Gastroesophageal sphincter (tissue), 3 donors: Measurements from ENCODE around the gene PLD5.
"Not testable (repeated sequence)": the region's sequence is repeated elsewhere in the genome, so short reads cannot be mapped to it uniquely, and the experiment has no call there.

ENCODE experiments used
- POLR2A ChIP-seq, 2 donors: fragments of 450-650 bp; IDR thresholded peaks; one replicate each; pipeline ENCODE4 v1.6.1; 2017; ENCODE audit warnings: antibody characterized with exemption in 2 of 2, mild to moderate bottlenecking in 2 of 2, moderate library complexity in 1 of 2
- TF ChIP-seq, protein P1 (sequence below), 4 experiments: fragments of 200-600 bp in 2 of 4; fragments of 450-650 bp in 2 of 4; sonication (generic) in 1 of 4; IDR thresholded peaks; one replicate each; pipeline ENCODE4 v1.5.1; 2017 to 2019; ENCODE audit warnings: antibody characterized with exemption in 4 of 4, mild to moderate bottlenecking in 2 of 4, moderate library complexity in 2 of 4

DNA sequence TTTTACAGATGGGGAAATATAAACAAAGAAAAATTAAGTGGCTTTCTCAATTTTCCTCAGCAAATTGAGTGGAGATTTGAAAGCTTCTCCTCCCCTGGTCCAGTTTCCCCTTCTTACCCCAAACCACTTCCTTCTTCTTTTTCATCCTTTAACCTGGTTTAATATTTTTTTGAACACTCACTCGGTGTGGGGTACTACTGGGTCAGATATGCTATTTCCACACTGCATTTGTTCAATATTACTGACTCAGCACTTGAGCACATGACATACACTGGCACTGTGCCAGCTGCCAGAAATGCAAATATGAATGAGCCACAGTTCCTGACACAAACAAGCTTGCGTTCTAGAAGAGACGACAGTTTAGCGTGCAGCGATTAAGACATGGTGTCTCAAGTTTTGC, 193.6 kb downstream of the PLD5 start:
- TF ChIP-seq, protein P1, sequence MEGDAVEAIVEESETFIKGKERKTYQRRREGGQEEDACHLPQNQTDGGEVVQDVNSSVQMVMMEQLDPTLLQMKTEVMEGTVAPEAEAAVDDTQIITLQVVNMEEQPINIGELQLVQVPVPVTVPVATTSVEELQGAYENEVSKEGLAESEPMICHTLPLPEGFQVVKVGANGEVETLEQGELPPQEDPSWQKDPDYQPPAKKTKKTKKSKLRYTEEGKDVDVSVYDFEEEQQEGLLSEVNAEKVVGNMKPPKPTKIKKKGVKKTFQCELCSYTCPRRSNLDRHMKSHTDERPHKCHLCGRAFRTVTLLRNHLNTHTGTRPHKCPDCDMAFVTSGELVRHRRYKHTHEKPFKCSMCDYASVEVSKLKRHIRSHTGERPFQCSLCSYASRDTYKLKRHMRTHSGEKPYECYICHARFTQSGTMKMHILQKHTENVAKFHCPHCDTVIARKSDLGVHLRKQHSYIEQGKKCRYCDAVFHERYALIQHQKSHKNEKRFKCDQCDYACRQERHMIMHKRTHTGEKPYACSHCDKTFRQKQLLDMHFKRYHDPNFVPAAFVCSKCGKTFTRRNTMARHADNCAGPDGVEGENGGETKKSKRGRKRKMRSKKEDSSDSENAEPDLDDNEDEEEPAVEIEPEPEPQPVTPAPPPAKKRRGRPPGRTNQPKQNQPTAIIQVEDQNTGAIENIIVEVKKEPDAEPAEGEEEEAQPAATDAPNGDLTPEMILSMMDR (IDR thresholded peaks at IDR 0.05), result not testable (repeated sequence)
- TF ChIP-seq POLR2A (IDR thresholded peaks at IDR 0.05), result not testable (repeated sequence)
